Loucy (cell line): ENCODE results near the gene TLE3.
A peak's percentile ranks its signal among the peaks of the same experiment; 100 is the strongest.

Experiments used
- H2AFZ ChIP-seq: fragments of 200-600 bp; sonication (generic); 2 replicates; pipeline ENCODE4 v1.6.0; 2016; ENCODE audit warnings: antibody characterized with exemption, mild to moderate bottlenecking, low read length, moderate library complexity
- H3F3A ChIP-seq: fragments of 200-600 bp; 2 replicates; pipeline ENCODE4 v1.6.0; 2016; ENCODE audit warnings: antibody characterized with exemption, low read depth, mild to moderate bottlenecking
- H3K27me3 ChIP-seq: fragments of 200-600 bp; sonication (generic); 2 replicates; pipeline ENCODE4 v1.6.1; 2014; ENCODE audit warnings: low read length, mild to moderate bottlenecking; ENCODE audit not compliant: insufficient read depth, poor library complexity, severe bottlenecking
- H3K36me3 ChIP-seq: fragments of 200-600 bp; sonication (generic); 2 replicates; pipeline ENCODE4 v1.6.1; 2016; ENCODE audit warnings: low read length; ENCODE audit not compliant: insufficient read depth
- H3K4me1 ChIP-seq: fragments of 200-600 bp; sonication (generic); 2 replicates; pipeline ENCODE4 v1.5.1; 2014; ENCODE audit warnings: low read length, mild to moderate bottlenecking; ENCODE audit not compliant: insufficient read depth, poor library complexity, severe bottlenecking
- H3K4me2 ChIP-seq: fragments of 200-600 bp; sonication (generic); 2 replicates; pipeline ENCODE4 v1.6.0; 2014; ENCODE audit warnings: antibody characterized with exemption, low read length, low read depth, mild to moderate bottlenecking; ENCODE audit not compliant: poor library complexity, severe bottlenecking
- H3K4me3 ChIP-seq: fragments of 200-600 bp; sonication (generic); 2 replicates; pipeline ENCODE4 v1.5.1; 2014; ENCODE audit warnings: low read length, mild to moderate bottlenecking, mixed read lengths; ENCODE audit not compliant: poor library complexity, severe bottlenecking
- H3K79me2 ChIP-seq: fragments of 200-600 bp; sonication (generic); 2 replicates; pipeline ENCODE4 v1.6.1; 2014; ENCODE audit warnings: low read length; ENCODE audit not compliant: insufficient read depth
- H3K9ac ChIP-seq: fragments of 200-600 bp; sonication (generic); 2 replicates; pipeline ENCODE4 v1.6.0; 2014; ENCODE audit warnings: mild to moderate bottlenecking, low read depth, low read length, moderate library complexity; ENCODE audit not compliant: poor library complexity, severe bottlenecking
- H3K9me2 ChIP-seq: fragments of 200-600 bp; sonication (generic); replicated peaks from 2 replicates; pipeline ENCODE4 v1.6.1; 2016; ENCODE audit warnings: low read depth, low read length, mixed read lengths
- H3K9me3 ChIP-seq: fragments of 200-600 bp; sonication (generic); 2 replicates; pipeline ENCODE4 v1.6.1; 2014; ENCODE audit warnings: mild to moderate bottlenecking, antibody characterized with exemption, low read length, low read depth; ENCODE audit not compliant: insufficient read depth
- H4K20me1 ChIP-seq: fragments of 200-600 bp; sonication (generic); 2 replicates; pipeline ENCODE4 v1.6.0; 2014; ENCODE audit warnings: antibody characterized with exemption, low read length, mild to moderate bottlenecking; ENCODE audit not compliant: insufficient read depth, poor library complexity, severe bottlenecking
- CTCF ChIP-seq: fragments of 200-600 bp; sonication (generic); conservative IDR thresholded peaks from 2 replicates; pipeline ENCODE4 v1.5.1; 2014; ENCODE audit warnings: mild to moderate bottlenecking, antibody characterized with exemption, low read length
- EZH2phosphoT487 ChIP-seq: fragments of 200-600 bp; IDR thresholded peaks from 2 replicates; pipeline ENCODE4 v1.6.1; 2018; ENCODE audit warnings: antibody characterized with exemption, mild to moderate bottlenecking, moderate library complexity, borderline replicate concordance

The TLE3 gene

GRCh38 chr15:70086636-70087035 lies 11.1 kb downstream of the TLE3 start:
- Histone ChIP-seq H3K4me1 (peaks cover 62% of the 10 kb centered on the region), H3K4me2 (peak overlapping the region; percentile 36), H3K36me3 (peaks cover 90% of the 10 kb centered on the region; the same call in 1 of the 2 replicates), H3K9me3 (no peaks in the 10 kb centered on the region), H2AFZ (no peak overlapping the region), H3K9me2 (no peaks in the 10 kb centered on the region), H3K4me3 (no peak overlapping the region), H3K9ac (no peak overlapping the region), H4K20me1 (peaks cover 98% of the 10 kb centered on the region), H3F3A (no peaks in the 10 kb centered on the region), H3K27me3 (no peaks in the 10 kb centered on the region), H3K79me2 (peaks cover 99% of the 10 kb centered on the region)
- TF ChIP-seq EZH2phosphoT487: no peak
- TF ChIP-seq CTCF: no peak

GRCh38 chr15:70084461-70084860 lies 13.3 kb downstream of the TLE3 start:
- Histone ChIP-seq H3K9me2 (no peaks in the 10 kb centered on the region), H3K79me2 (peaks cover 99% of the 10 kb centered on the region), H3F3A (no peaks in the 10 kb centered on the region), H2AFZ (no peak overlapping the region), H3K4me3 (no peak overlapping the region), H3K27me3 (no peaks in the 10 kb centered on the region), H3K36me3 (peaks cover 91% of the 10 kb centered on the region; the same call in 1 of the 2 replicates), H3K9ac (no peak overlapping the region), H3K4me1 (peaks cover 40% of the 10 kb centered on the region), H3K9me3 (no peaks in the 10 kb centered on the region), H4K20me1 (peaks cover 98% of the 10 kb centered on the region), H3K4me2 (peak overlapping the region; percentile 15)
- TF ChIP-seq CTCF (no peak), EZH2phosphoT487 (no peak)

GRCh38 chr15:70083946-70084345 lies 13.8 kb downstream of the TLE3 start:
- TF ChIP-seq EZH2phosphoT487: no peak
- TF ChIP-seq CTCF: no peak
- H3K4me1 ChIP-seq: peaks cover 35% of the 10 kb centered on the region
- H3K4me2 ChIP-seq: peak overlapping the region; percentile 15
- no peaks in the 10 kb centered on the region for H3K9me2 ChIP-seq
- no peaks in the 10 kb centered on the region for H3F3A ChIP-seq
- peaks cover 98% of the 10 kb centered on the region for H4K20me1 ChIP-seq
- H3K9ac ChIP-seq: no peak overlapping the region
- H3K79me2 ChIP-seq: peaks cover 99% of the 10 kb centered on the region
- peaks cover 91% of the 10 kb centered on the region; the same call in 1 of the 2 replicates for H3K36me3 ChIP-seq
- no peaks in the 10 kb centered on the region for H3K9me3 ChIP-seq
- H3K27me3 ChIP-seq: no peaks in the 10 kb centered on the region
- H3K4me3 ChIP-seq: no peak overlapping the region
- no peak overlapping the region for H2AFZ ChIP-seq
